Esophagus squamous epithelium (tissue), 5 donors: ENCODE data around the gene MYADM. TPM values are rescaled to one million over a fixed set of nuclear protein-coding genes. Genes with fewer than 3 reads are reported as not detected.

Source experiments
- DNase-seq: peaks from one replicate; lab custom pipeline; 2025; lab: John Stamatoyannopoulos, UW
- H3K27ac ChIP-seq, 4 donors: fragments of 200-600 bp; sonication (generic); one replicate each; pipeline ENCODE4 v1.5.1; 2016 to 2019; ENCODE audit warnings: mild to moderate bottlenecking in 1 of 4
- H3K27me3 ChIP-seq, 4 donors: fragments of 200-600 bp; sonication (generic); 1 replicate in 3 of 4; 2 replicates in 1 of 4; pipeline versions ENCODE4 v1.5.1 to v1.6.0; 2017 to 2021; ENCODE audit warnings: antibody characterized with exemption in 1 of 4
- H3K36me3 ChIP-seq, 3 donors: fragments of 200-600 bp; sonication (generic); one replicate each; pipeline ENCODE4 v1.5.1; 2016 to 2019
- H3K4me1 ChIP-seq, 3 donors: fragments of 200-600 bp; sonication (generic); one replicate each; pipeline ENCODE4 v1.5.1; 2017 to 2019
- H3K4me3 ChIP-seq, 4 donors: fragments of 200-600 bp; sonication (generic); 1 replicate in 3 of 4; 2 replicates in 1 of 4; pipeline ENCODE4 v1.5.1; 2016 to 2019; ENCODE audit warnings: mild to moderate bottlenecking in 2 of 4, moderate library complexity in 1 of 4
- H3K9me3 ChIP-seq, 3 donors: fragments of 200-600 bp; sonication (generic); one replicate each; pipeline ENCODE4 v1.5.1; 2016 to 2019
- POLR2A ChIP-seq, 4 donors: fragments of 450-650 bp; IDR thresholded peaks; one replicate each; pipeline ENCODE4 v1.6.1; 2017; ENCODE audit warnings: antibody characterized with exemption in 4 of 4, mild to moderate bottlenecking in 4 of 4, moderate library complexity in 3 of 4
- WGBS, 2 donors: methylation state at CpG; one replicate each; pipeline ENCODE4 v1.1.5; 2018; 5-methylcytosine and 5-hydroxymethylcytosine counted together
- intact Hi-C: fragments of 100-400 bp; cut with DNase I; formaldehyde crosslinking; loops from one replicate; pipeline ENCODE4 v1.15.0; 2022
- total RNA-seq, 4 donors: library from RNA; depleted of rRNA; stranded (reverse); fragments of >200 nt; gene quantifications; one replicate each; pipeline ENCODE4 v1.1.0, GENCODE V29; 2016
- TF ChIP-seq, protein P1 (sequence below), 6 experiments: fragments of 450-650 bp in 4 of 6; fragments of 200-600 bp in 2 of 6; sonication (generic) in 2 of 6; IDR thresholded peaks; one replicate each; pipeline ENCODE4 v1.5.1; 2016 to 2019; ENCODE audit warnings: antibody characterized with exemption in 6 of 6, mild to moderate bottlenecking in 4 of 6, moderate library complexity in 4 of 6
- donor health status: DM: yes; HTN: yes; CAD: no.

MYADM gene, protein sequence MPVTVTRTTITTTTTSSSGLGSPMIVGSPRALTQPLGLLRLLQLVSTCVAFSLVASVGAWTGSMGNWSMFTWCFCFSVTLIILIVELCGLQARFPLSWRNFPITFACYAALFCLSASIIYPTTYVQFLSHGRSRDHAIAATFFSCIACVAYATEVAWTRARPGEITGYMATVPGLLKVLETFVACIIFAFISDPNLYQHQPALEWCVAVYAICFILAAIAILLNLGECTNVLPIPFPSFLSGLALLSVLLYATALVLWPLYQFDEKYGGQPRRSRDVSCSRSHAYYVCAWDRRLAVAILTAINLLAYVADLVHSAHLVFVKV
- total RNA-seq: 10 to 100 TPM in 1 of 4 donors, 1 to 10 TPM in 3; 4.1 to 30.7 (median 7.8) TPM

DNA sequence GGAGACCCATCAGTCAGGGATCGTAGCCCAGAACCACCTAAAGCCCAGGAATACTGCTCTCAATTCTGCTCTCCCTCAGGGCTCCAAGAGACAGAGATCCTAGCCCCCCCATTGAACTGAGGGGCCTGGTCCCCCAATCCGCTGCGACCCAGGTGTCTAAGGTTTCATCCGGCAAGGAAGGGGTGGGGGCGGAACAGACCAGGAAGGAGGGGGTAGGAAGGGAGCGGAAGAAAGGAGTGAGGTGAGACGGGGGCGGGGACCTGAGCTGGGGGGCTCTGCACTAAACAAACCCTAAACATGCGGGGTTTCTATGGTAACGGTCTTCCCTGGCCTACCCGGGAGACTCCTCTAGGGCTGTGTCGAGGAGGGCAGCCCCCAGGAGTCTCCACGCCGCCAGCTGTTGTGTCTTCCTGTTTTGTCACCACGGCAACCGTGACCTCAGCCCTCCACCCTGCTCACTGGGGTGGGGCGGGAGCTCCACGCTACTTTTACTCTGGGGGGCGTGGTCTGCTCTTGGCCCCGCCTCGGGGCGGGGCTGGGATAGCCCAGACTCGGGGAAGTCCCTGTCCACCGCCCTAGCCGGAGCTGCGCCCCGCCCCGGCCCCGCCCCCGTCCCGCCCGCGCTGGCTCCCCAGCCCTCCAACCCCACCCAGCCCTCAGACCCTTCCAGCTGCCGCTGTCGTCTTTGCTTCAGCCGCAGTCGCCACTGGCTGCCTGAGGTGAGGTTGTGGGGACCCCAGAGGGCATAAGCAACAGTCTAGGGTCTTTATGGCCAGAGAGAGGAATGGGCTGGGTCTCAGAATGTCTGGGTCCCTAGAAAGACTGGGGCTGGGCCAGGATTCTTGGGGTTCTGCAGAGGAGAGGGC is at the start of gene MYADM:
Gene MYADM, plus strand, starts transcription at position 659 of the 866 bp plus-strand sequence. CDS start 5,647 bp downstream, outside the sequence.
- Histone ChIP-seq H3K9me3 (no peaks in the 10 kb centered on the region), H3K4me3 (peak within 1 kb of the TSS; percentile 56 to 84 (median 77)), H3K36me3 (peaks cover 0 to 3% (median 0%) of the 10 kb centered on the region in 3 donors), H3K4me1 (peaks cover 33 to 80% (median 36%) of the 10 kb centered on the region in 3 donors), H3K27ac (peak within 1 kb of the TSS; percentile 84 to 96 (median 93)), H3K27me3 (peaks cover 0 to 4% (median 0%) of the 10 kb centered on the region in 4 donors)
- intact Hi-C loops: no loop called here
- WGBS, 2 donors: 0 to 4% methylated on average over 9 of the region's 37 CpGs
- TF ChIP-seq, protein P1, sequence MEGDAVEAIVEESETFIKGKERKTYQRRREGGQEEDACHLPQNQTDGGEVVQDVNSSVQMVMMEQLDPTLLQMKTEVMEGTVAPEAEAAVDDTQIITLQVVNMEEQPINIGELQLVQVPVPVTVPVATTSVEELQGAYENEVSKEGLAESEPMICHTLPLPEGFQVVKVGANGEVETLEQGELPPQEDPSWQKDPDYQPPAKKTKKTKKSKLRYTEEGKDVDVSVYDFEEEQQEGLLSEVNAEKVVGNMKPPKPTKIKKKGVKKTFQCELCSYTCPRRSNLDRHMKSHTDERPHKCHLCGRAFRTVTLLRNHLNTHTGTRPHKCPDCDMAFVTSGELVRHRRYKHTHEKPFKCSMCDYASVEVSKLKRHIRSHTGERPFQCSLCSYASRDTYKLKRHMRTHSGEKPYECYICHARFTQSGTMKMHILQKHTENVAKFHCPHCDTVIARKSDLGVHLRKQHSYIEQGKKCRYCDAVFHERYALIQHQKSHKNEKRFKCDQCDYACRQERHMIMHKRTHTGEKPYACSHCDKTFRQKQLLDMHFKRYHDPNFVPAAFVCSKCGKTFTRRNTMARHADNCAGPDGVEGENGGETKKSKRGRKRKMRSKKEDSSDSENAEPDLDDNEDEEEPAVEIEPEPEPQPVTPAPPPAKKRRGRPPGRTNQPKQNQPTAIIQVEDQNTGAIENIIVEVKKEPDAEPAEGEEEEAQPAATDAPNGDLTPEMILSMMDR (IDR thresholded peaks at IDR 0.05): no peak
- TF ChIP-seq POLR2A (IDR thresholded peaks at IDR 0.05): peak in 2 of 4 donors; percentile 57 to 75
- peak; percentile 91 for DNase-seq

DNA sequence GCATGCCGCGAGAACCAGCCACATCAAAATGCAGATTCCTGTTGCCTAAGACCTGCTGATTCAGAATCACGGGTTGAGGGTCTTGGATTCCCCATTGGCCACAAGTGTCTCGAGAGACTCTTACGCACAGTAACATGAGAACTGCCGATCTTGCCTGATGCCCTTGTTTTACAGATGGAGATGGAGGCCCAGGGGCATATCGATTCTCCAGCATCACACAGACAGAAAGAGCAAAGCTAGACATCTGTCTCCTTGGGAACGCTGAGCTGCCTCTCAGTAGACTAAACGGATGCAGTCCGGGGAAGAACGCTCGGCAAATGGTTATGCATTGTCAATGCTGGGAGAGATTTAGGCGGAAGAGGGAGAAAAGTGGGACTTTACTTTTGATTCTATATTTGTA is 48.9 kb upstream of the MYADM start:
- H3K4me3 ChIP-seq: no peak overlapping the region
- no peak for DNase-seq
- H3K36me3 ChIP-seq: no peaks in the 10 kb centered on the region
- H3K27me3 ChIP-seq: peaks cover 0 to 3% (median 0%) of the 10 kb centered on the region in 4 donors
- no peak overlapping the region for H3K27ac ChIP-seq
- intact Hi-C loops: no loop called here
- H3K4me1 ChIP-seq: no peaks in the 10 kb centered on the region
- no peak for TF ChIP-seq POLR2A (IDR thresholded peaks at IDR 0.05)
- TF ChIP-seq, protein P1 (IDR thresholded peaks at IDR 0.05): no peak
- 82 to 87% methylated on average over 12 to 13 of the region's 13 CpGs for WGBS, 2 donors
- no peaks in the 10 kb centered on the region for H3K9me3 ChIP-seq

DNA sequence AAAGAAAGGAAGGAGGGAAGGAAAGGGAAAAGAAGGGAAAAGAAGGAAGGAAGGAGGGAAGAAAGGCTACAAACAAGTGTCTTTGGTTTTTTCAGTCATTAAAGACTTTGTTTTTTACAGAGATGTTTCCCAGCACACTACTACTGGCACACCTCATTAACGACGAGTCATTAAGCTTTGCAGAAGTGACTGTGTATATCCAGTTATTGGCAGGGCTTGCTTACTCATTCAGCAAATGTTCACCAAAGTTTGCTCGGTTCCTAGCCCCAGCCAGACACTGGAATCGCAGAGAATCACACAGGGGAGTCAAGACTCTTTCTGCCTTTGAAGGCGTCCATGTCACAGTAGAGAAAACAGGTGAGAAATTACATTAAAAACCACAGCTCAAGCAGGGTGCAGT is 47.8 kb upstream of the MYADM start:
- Histone ChIP-seq H3K4me1 (no peaks in the 10 kb centered on the region), H3K27me3 (peaks cover 0 to 13% (median 0%) of the 10 kb centered on the region in 4 donors), H3K27ac (no peak overlapping the region), H3K9me3 (no peaks in the 10 kb centered on the region), H3K4me3 (no peak overlapping the region), H3K36me3 (no peaks in the 10 kb centered on the region)
- 42 to 54% methylated on average over 5 of the region's 5 CpGs for WGBS, 2 donors
- DNase-seq: no peak
- no peak for TF ChIP-seq POLR2A (IDR thresholded peaks at IDR 0.05)
- TF ChIP-seq, protein P1 (IDR thresholded peaks at IDR 0.05): no peak
- intact Hi-C loops: no loop called here

DNA sequence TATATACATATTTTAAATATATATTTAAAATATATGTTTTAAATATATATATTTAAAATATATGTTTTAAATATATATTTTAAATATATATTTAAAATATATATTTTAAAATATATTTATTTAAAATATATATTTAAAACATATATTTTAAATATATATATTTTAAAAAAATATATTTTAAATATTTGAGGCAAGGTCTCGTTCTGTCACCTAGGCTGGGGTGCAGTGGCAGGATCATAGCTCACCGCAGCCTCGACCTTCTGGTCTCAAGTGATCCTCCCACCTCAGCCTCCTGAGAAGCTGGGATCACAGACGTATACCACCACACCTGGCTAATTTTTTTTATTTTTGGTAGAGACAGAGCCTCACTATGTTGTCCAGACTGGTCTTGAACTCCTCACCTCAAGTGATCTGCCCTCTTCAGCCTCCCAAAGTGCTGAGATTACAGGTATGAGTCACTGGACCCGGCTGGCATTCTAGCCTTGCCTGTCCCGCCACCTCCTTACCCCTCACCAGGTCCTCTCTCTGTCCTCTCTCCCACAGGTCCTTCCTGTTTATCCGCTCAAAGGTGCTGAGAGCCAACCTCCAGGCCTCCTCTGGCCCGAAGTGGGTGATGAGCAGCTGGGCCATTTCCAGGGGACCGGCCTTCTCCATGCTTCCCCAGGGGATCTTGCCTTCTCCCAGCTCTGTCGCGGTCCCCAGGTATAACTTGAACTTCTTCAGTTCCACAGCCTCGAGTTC is 44.1 kb upstream of the MYADM start:
- 61 to 71% methylated on average over 7 to 11 of the region's 12 CpGs for WGBS, 2 donors
- Histone ChIP-seq H3K4me1 (no peaks in the 10 kb centered on the region), H3K36me3 (no peaks in the 10 kb centered on the region), H3K27me3 (peaks cover 0 to 13% (median 0%) of the 10 kb centered on the region in 4 donors), H3K27ac (no peak overlapping the region), H3K9me3 (no peaks in the 10 kb centered on the region), H3K4me3 (no peak overlapping the region)
- no peak for DNase-seq
- TF ChIP-seq, protein P1 (IDR thresholded peaks at IDR 0.05): no peak
- no peak for TF ChIP-seq POLR2A (IDR thresholded peaks at IDR 0.05)
- intact Hi-C loops: no loop called here
